WERI-Rb-1 (cell line): ENCODE measurements around the gene NOL9.

ENCODE experiments used
- DNase-seq: peaks from one replicate; pipeline ENCODE4 v3.0.0-alpha.2; 2020
- H3K27ac ChIP-seq: fragments of 250-450 bp; sonication (Bioruptor Pico); 2 replicates; pipeline ENCODE4 v1.5.1; 2020; ENCODE audit warnings: mild to moderate bottlenecking, moderate library complexity
- H3K27me3 ChIP-seq: fragments of 250-450 bp; sonication (Bioruptor Pico); 2 replicates; pipeline ENCODE4 v1.5.1; 2021; ENCODE audit warnings: mild to moderate bottlenecking, low read depth, moderate library complexity; ENCODE audit not compliant: insufficient read depth, severe bottlenecking
- H3K36me3 ChIP-seq: fragments of 250-450 bp; sonication (Bioruptor Pico); 2 replicates; pipeline ENCODE4 v1.5.1; 2020; ENCODE audit warnings: mild to moderate bottlenecking, moderate library complexity
- H3K4me3 ChIP-seq: 2 replicates; pipeline ENCODE4 v1.5.1; 2011; ENCODE audit warnings: low read depth, mild to moderate bottlenecking, control low read depth, low read length
- H3K9me3 ChIP-seq: fragments of 250-450 bp; sonication (Bioruptor Pico); 2 replicates; pipeline ENCODE4 v1.5.1; 2021; ENCODE audit warnings: mild to moderate bottlenecking, moderate library complexity; ENCODE audit not compliant: severe bottlenecking
- CTCF ChIP-seq: IDR thresholded peaks from 2 replicates; pipeline ENCODE4 v1.5.1; 2011; ENCODE audit warnings: low read depth, mild to moderate bottlenecking, control low read depth, inconsistent platforms, low read length

Gene NOL9

GRCh38 chr1:6579374-6580118, 25.2 kb upstream of the NOL9 start, which contains the start of gene ZBTB48:
ZBTB48 (plus strand) TSS chr1:6579994; CDS start chr1:6580610, 616 bp downstream.
- H3K36me3 ChIP-seq: peaks cover 29% of the 10 kb centered on the region
- H3K27ac ChIP-seq: peak within 1 kb of the TSS; percentile 88
- TF ChIP-seq CTCF: no peak
- peak; percentile 99 for DNase-seq
- no peaks in the 10 kb centered on the region for H3K27me3 ChIP-seq
- peak within 1 kb of the TSS; percentile 81 for H3K4me3 ChIP-seq
- no peaks in the 10 kb centered on the region for H3K9me3 ChIP-seq

DNA sequence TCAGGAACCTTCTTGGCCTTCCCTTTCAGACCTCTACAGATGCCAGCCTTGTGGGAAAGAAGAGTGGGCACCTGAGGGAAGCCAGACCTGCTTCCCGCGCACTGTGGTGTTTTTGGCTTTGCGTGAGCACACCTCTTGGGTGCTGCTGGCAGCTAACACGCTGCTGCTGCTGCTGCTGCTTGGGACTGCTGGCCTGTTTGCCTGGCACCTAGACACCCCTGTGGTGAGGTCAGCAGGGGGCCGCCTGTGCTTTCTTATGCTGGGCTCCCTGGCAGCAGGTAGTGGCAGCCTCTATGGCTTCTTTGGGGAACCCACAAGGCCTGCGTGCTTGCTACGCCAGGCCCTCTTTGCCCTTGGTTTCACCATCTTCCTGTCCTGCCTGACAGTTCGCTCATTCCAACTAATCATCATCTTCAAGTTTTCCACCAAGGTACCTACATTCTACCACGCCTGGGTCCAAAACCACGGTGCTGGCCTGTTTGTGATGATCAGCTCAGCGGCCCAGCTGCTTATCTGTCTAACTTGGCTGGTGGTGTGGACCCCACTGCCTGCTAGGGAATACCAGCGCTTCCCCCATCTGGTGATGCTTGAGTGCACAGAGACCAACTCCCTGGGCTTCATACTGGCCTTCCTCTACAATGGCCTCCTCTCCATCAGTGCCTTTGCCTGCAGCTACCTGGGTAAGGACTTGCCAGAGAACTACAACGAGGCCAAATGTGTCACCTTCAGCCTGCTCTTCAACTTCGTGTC, 24.5 kb upstream of the NOL9 start:
- TF ChIP-seq CTCF: no peak
- H3K4me3 ChIP-seq: peak overlapping the region; percentile 81
- no peaks in the 10 kb centered on the region for H3K27me3 ChIP-seq
- no peak for DNase-seq
- peak overlapping the region; percentile 88 for H3K27ac ChIP-seq
- H3K36me3 ChIP-seq: peaks cover 27% of the 10 kb centered on the region
- no peaks in the 10 kb centered on the region for H3K9me3 ChIP-seq

DNA sequence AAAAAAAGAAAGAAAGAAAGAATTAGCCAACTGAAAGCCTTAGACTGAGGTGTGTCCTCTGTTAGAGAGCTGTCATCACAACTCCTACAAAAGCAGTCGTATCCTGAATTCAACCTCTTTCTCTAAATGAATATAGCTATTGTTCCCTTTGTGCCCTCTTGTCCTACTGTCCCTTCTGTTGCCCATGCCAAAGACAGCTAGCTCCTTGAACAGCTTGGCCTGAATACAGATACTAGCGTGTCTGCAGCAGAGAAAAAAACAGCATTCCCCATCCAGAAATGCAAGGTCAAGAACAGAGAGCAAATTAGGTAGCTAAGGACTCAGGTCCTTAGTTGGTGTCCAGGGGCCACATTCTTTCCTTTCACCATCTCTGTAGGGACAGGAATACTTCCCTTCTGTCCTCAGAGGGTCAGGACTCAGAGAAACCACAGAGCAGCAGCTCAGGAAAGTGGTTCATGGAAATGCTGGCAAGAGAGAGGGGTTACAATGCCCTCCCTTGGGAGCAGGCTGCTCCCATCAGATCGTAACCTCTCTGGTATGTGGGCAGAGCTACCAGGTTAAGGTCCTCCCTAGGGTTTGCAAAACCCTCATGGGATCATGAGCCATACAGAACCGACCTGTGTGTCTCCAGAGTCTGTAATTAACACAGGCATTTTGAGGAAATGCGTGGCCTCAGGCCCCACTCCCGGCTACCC, 23.7 kb upstream of the NOL9 start:
- no peak for TF ChIP-seq CTCF
- peaks cover 23% of the 10 kb centered on the region for H3K36me3 ChIP-seq
- no peaks in the 10 kb centered on the region for H3K27me3 ChIP-seq
- H3K9me3 ChIP-seq: no peaks in the 10 kb centered on the region
- H3K4me3 ChIP-seq: no peak overlapping the region
- H3K27ac ChIP-seq: no peak overlapping the region
- no peak for DNase-seq

GRCh38 chr1:6574818-6575217, 20.5 kb upstream of the NOL9 start:
- H3K9me3 ChIP-seq: no peaks in the 10 kb centered on the region
- DNase-seq: no peak
- H3K4me3 ChIP-seq: no peak overlapping the region
- no peaks in the 10 kb centered on the region for H3K27me3 ChIP-seq
- no peak for TF ChIP-seq CTCF
- no peaks in the 10 kb centered on the region for H3K36me3 ChIP-seq
- H3K27ac ChIP-seq: no peak overlapping the region

- no peaks in the 10 kb centered on the region for H3K36me3 ChIP-seq
- no peaks in the 10 kb centered on the region for H3K27me3 ChIP-seq
- peak overlapping the region; percentile 34; the same call in 1 of the 2 replicates for H3K27ac ChIP-seq
- no peak for TF ChIP-seq CTCF
- H3K9me3 ChIP-seq: no peaks in the 10 kb centered on the region
- no peak overlapping the region for H3K4me3 ChIP-seq
- DNase-seq: no peak
These were observed 19.8 kb upstream of the NOL9 start for GRCh38 chr1:6574025-6574620.
